GM23338 (cell line): Measurements from ENCODE around the gene GPR142. TPM values are rescaled to one million over a fixed set of nuclear protein-coding genes. Genes with fewer than 3 reads are reported as not detected.

ENCODE experiments used
- ATAC-seq: fragments of 200-7000 bp; cut with Tn5 transposase; 3 replicates; pipeline ENCODE4 v1.9.1; 2020
- DNase-seq: peaks from one replicate; pipeline ENCODE4 v3.0.0-alpha.2; 2015; ENCODE audit warnings: low spot score
- H2AFZ ChIP-seq: fragments of 200-600 bp; sonication (generic); 2 replicates; pipeline ENCODE4 v1.8.0; 2016; ENCODE audit warnings: antibody characterized with exemption, mild to moderate bottlenecking, moderate library complexity
- H3F3A ChIP-seq: fragments of 200-600 bp; sonication (generic); replicated peaks from 2 replicates; pipeline ENCODE4 v1.8.0; 2017; ENCODE audit warnings: antibody characterized with exemption, mixed run types, low read depth
- H3K27ac ChIP-seq: fragments of 200-600 bp; sonication (generic); 2 replicates; pipeline ENCODE4 v1.6.1; 2016; ENCODE audit warnings: low read depth
- H3K27me3 ChIP-seq: fragments of 200-600 bp; sonication (generic); 2 replicates; pipeline ENCODE4 v1.8.0; 2016; ENCODE audit warnings: mild to moderate bottlenecking, mixed run types, moderate library complexity; ENCODE audit not compliant: insufficient read depth
- H3K36me3 ChIP-seq: fragments of 200-600 bp; sonication (generic); 2 replicates; pipeline ENCODE4 v1.8.0; 2016; ENCODE audit warnings: mild to moderate bottlenecking; ENCODE audit not compliant: insufficient read depth
- H3K4me1 ChIP-seq: fragments of 200-600 bp; sonication (generic); 2 replicates; pipeline ENCODE4 v1.8.0; 2016; ENCODE audit warnings: mild to moderate bottlenecking, moderate library complexity; ENCODE audit not compliant: insufficient read depth
- H3K4me2 ChIP-seq: fragments of 200-600 bp; sonication (generic); 2 replicates; pipeline ENCODE4 v1.7.1; 2017; ENCODE audit warnings: mixed run types
- H3K4me3 ChIP-seq: fragments of 200-600 bp; sonication (generic); 2 replicates; pipeline ENCODE4 v1.6.1; 2016; ENCODE audit warnings: mixed run types
- H3K79me2 ChIP-seq: fragments of 200-600 bp; sonication (generic); replicated peaks from 2 replicates; pipeline ENCODE4 v1.8.0; 2017; ENCODE audit warnings: mild to moderate bottlenecking; ENCODE audit not compliant: insufficient read depth
- H3K9me2 ChIP-seq: fragments of 200-600 bp; sonication (generic); 2 replicates; pipeline ENCODE4 v1.8.0; 2017; ENCODE audit not compliant: insufficient read depth
- H4K20me1 ChIP-seq: fragments of 200-600 bp; sonication (generic); replicated peaks from 2 replicates; pipeline ENCODE4 v1.8.0; 2017; ENCODE audit warnings: mild to moderate bottlenecking; ENCODE audit not compliant: insufficient read depth
- H3K27ac Mint-ChIP-seq: 2 replicates; pipeline ENCODE4 v1.8.0; 2020; ENCODE audit warnings: inconsistent platforms, mild to moderate bottlenecking, moderate library complexity, mixed read lengths
- H3K27me3 Mint-ChIP-seq: 3 replicates; pipeline ENCODE4 v1.8.0; 2022; ENCODE audit warnings: low read depth, mild to moderate bottlenecking, moderate library complexity, mixed read lengths, inconsistent platforms; ENCODE audit not compliant: insufficient read depth, poor library complexity
- H3K36me3 Mint-ChIP-seq: 3 replicates; pipeline ENCODE4 v1.8.0; 2021; ENCODE audit warnings: low read depth, mild to moderate bottlenecking, inconsistent platforms, moderate library complexity, mixed read lengths
- H3K4me1 Mint-ChIP-seq: 3 replicates; pipeline ENCODE4 v1.8.0; 2020; ENCODE audit warnings: mild to moderate bottlenecking, inconsistent platforms, mixed read lengths
- H3K4me3 Mint-ChIP-seq: 3 replicates; pipeline ENCODE4 v1.8.0; 2021; ENCODE audit warnings: moderate library complexity, mild to moderate bottlenecking, inconsistent platforms, mixed read lengths
- H3K9me3 Mint-ChIP-seq: 3 replicates; pipeline ENCODE4 v1.8.0; 2020; ENCODE audit warnings: moderate library complexity, mild to moderate bottlenecking, inconsistent platforms, mixed read lengths
- CREB1 ChIP-seq: fragments of 250-450 bp; sonication (Bioruptor Pico); IDR thresholded peaks from 2 replicates; pipeline ENCODE4 v1.5.0; 2020; ENCODE audit warnings: low read depth, mild to moderate bottlenecking, moderate library complexity
- CTCF ChIP-seq, 2 experiments: fragments of 200-600 bp in 1 of 2; sonication (generic) in 1 of 2; conservative IDR thresholded peaks; 2 replicates each; pipeline versions ENCODE4 v1.5.1 to v1.6.1; 2016 to 2017; ENCODE audit warnings: antibody characterized with exemption in 2 of 2, low read depth in 2 of 2, mild to moderate bottlenecking in 2 of 2, moderate library complexity in 1 of 2
- ETS1 ChIP-seq: IDR thresholded peaks from 2 replicates; pipeline ENCODE4 v1.6.1; 2016; ENCODE audit warnings: antibody characterized with exemption
- NANOG ChIP-seq: IDR thresholded peaks from 2 replicates; pipeline ENCODE4 v1.6.1; 2016; ENCODE audit warnings: antibody characterized with exemption, borderline replicate concordance
- POLR2AphosphoS5 ChIP-seq: IDR thresholded peaks from 2 replicates; pipeline ENCODE4 v1.6.1; 2016; ENCODE audit warnings: antibody characterized with exemption, low read depth
- STAT1 ChIP-seq: IDR thresholded peaks from one replicate; pipeline ENCODE4 v1.6.1; 2016; ENCODE audit warnings: antibody characterized with exemption; ENCODE audit not compliant: unreplicated experiment
- ZNF114 ChIP-seq: fragments of 250-450 bp; sonication (Bioruptor Pico); IDR thresholded peaks from 2 replicates; pipeline ENCODE4 v1.5.0; 2020; ENCODE audit warnings: mild to moderate bottlenecking, moderate library complexity
- ZNF331 ChIP-seq: fragments of 250-450 bp; sonication (Bioruptor Pico); IDR thresholded peaks from 2 replicates; pipeline ENCODE4 v1.5.0; 2020; ENCODE audit warnings: low read depth, mild to moderate bottlenecking, moderate library complexity
- polyA plus RNA-seq: library from polyadenylated mRNA; unstranded; fragments of >200 nt; fragmentation: Nextera tagmentation; extraction: Ambion mirVana; gene quantifications from 2 replicates; pipeline ENCODE4 v1.2.1, GENCODE V29; 2016
- total RNA-seq: library from RNA; depleted of rRNA; stranded (reverse); fragments of >200 nt; shearing (Covaris generic); gene quantifications from 2 replicates; pipeline ENCODE4 v1.2.3, GENCODE V29; 2014

Gene GPR142
- total and polyA plus RNA-seq, 2 experiments from 2014 or later = not detected

DNA sequence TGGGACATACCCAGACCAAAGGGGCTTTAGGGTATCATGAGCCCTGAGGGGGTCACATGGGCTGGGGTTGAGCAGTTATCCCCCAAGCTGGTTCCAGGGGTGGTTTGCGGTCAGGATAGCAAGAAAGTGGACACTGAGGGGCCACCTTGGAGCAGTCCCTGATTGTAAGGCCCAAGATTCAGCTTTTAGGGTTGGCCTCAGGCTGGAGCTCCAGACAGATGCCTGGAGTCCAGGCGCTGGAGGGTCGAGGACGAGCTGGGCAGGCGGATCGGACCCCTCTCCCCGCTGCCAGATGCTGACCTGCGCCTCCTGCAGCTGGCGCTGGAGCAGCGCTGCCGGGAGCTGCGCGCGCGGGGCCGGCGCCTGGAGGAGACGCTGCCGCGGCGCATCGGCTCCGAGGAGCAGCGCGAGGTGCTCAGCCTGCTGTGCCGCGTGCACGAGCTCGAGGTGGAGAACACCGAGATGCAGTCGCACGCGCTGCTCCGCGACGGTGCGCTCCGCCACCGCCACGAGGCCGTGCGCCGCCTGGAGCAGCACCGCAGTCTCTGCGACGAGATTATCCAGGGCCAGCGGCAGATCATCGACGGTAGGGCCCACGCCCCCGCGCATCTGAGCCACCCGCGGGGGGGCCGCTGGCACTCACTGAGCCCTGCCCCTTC lies 15.6 kb upstream of the GPR142 start:
- H3K27ac ChIP-seq = no peak overlapping the region
- peak overlapping the region; percentile 71; the same call in 1 of the 2 replicates for H3K4me2 ChIP-seq
- H3K4me1 ChIP-seq = peaks cover 4% of the 10 kb centered on the region; the same call in 1 of the 2 replicates
- no peaks in the 10 kb centered on the region for H3K79me2 ChIP-seq
- H4K20me1 ChIP-seq = no peaks in the 10 kb centered on the region; the same call in 1 of the 2 replicates
- peaks cover 53% of the 10 kb centered on the region for H3K27me3 Mint-ChIP-seq
- H3K4me1 Mint-ChIP-seq = peaks cover 9% of the 10 kb centered on the region
- ATAC-seq (peak; percentile 72), DNase-seq (peak; percentile 85)
- no peaks in the 10 kb centered on the region for H3K36me3 ChIP-seq
- H3K4me3 Mint-ChIP-seq = peak overlapping the region; percentile 40; the same call in 2 of the 3 replicates
- no peak for TF ChIP-seq ETS1
- TF ChIP-seq CREB1 = peak; percentile 50; the same call in 1 of the 2 replicates
- peak; percentile 31 to 58 for TF ChIP-seq CTCF (conservative IDR thresholded peaks at IDR 0.05; ENCODE audit: low read depth in 2 of 2)
- H3K27me3 ChIP-seq = peaks cover 60% of the 10 kb centered on the region
- no peak overlapping the region for H3K27ac Mint-ChIP-seq
- H3K36me3 Mint-ChIP-seq = no peaks in the 10 kb centered on the region
- H3K9me3 Mint-ChIP-seq = no peaks in the 10 kb centered on the region
- H2AFZ ChIP-seq = peak overlapping the region; percentile 87
- no peaks in the 10 kb centered on the region for H3K9me2 ChIP-seq
- peak overlapping the region; percentile 47; the same call in 1 of the 2 replicates for H3K4me3 ChIP-seq
- H3F3A ChIP-seq = no peaks in the 10 kb centered on the region

DNA sequence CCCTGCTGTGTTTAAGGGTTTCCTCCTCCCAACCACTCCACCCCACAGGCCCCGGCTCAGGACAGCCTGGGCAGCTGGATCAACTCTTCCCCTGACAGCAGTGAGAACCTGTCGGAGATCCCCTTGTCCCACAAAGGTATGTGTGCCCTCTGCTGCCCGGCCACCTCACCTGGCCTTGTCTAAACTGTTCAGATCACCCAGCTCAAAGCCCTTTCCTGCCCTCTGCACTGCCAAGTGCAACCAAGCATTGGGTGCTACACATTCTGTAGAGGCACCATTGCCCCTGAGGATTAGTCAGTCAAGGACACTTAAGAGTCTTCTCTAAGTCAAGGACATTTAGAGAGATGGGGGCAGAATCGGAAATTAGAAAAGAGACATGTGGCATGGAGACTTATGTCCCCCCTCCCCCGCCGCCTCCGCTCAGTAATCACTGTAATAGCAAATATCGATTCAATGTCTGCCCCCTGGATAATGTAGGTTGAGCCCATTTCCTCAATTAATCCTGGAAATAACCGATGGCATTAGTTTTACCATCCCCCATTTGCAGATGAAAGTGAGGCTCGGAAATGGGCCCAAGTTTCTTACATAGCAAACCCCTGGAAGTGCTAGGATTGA lies 13.8 kb upstream of the GPR142 start:
- H3K27ac Mint-ChIP-seq = no peak overlapping the region
- Histone ChIP-seq H3K4me3 (no peak overlapping the region), H3K27me3 (peaks cover 76% of the 10 kb centered on the region), H4K20me1 (no peaks in the 10 kb centered on the region; the same call in 1 of the 2 replicates), H3K9me2 (no peaks in the 10 kb centered on the region), H3K79me2 (no peaks in the 10 kb centered on the region), H2AFZ (no peak overlapping the region), H3K4me1 (peaks cover 4% of the 10 kb centered on the region; the same call in 1 of the 2 replicates), H3K36me3 (no peaks in the 10 kb centered on the region), H3K4me2 (no peak overlapping the region), H3F3A (no peaks in the 10 kb centered on the region), H3K27ac (no peak overlapping the region)
- peaks cover 13% of the 10 kb centered on the region for H3K4me1 Mint-ChIP-seq
- H3K9me3 Mint-ChIP-seq = no peaks in the 10 kb centered on the region
- H3K36me3 Mint-ChIP-seq = peaks cover 2% of the 10 kb centered on the region; the same call in 1 of the 3 replicates
- ATAC-seq = no peak
- DNase-seq = no peak
- H3K4me3 Mint-ChIP-seq = 0 out of 3 replicates have a peak overlapping the region, but pooled peaks have one; percentile 19
- H3K27me3 Mint-ChIP-seq = peaks cover 54% of the 10 kb centered on the region
- TF ChIP-seq ZNF331 (CRISPR knock-in tag) (no peak), POLR2AphosphoS5 (no peak), CREB1 (no peak), CTCF (conservative IDR thresholded peaks at IDR 0.05; ENCODE audit: low read depth in 2 of 2) (no peak), STAT1 (no peak), NANOG (no peak), ETS1 (no peak), ZNF114 (CRISPR knock-in tag) (no peak)
